GM18526 (cell line): Measurements from ENCODE around the gene CGB1.

ENCODE experiments used
- POLR2A ChIP-seq: IDR thresholded peaks from 3 replicates; pipeline ENCODE4 v1.6.1; 2011; ENCODE audit not compliant: insufficient read length; ENCODE audit errors: extremely low read depth

Gene CGB1

DNA sequence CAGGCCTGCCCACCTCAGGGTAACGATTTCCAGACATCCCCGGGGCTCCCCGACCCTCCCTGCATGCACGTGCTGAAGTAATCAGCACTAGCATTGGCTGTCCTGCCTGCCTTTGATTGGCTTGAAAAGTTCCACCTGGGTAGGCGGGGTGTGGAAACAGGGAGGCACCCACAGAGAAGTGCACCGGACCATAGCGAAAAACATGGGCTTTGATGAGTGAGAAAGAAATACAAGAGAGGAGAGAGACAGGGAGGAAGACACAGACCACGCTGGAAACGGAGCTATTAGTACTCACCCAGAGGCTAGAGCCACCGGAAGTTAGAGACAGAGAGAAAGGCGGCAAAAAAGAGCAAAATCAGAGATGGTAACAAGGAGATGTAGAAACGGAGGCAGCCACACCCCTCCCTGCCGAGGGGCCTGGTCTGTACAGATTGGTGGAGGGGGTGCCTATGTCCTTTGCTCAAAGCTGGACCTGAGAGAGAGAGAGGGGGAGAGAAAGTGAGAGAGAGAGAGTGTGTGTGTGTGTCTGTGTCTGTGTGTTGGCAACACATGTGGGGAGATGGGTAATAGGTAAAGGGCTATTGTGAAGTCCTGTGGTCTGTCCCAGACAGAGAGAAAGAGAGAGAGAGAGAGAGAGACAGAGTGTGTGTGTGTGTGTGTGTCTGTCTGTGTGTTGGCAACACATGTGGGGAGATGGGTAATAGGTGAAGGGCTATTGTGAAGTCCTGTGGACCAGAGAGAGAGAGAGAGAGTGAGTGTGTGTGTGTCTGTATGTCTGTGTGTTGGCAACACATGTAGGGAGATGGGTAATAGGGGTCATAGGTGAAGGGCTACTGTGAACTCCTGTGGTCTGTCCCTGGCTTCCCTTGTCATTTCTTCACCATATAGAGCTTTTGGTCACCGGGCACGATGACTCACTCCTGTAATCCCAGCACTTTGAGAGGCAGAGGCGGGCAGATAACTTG, 15.5 kb downstream of the CGB1 start:
- TF ChIP-seq POLR2A: no peak

DNA sequence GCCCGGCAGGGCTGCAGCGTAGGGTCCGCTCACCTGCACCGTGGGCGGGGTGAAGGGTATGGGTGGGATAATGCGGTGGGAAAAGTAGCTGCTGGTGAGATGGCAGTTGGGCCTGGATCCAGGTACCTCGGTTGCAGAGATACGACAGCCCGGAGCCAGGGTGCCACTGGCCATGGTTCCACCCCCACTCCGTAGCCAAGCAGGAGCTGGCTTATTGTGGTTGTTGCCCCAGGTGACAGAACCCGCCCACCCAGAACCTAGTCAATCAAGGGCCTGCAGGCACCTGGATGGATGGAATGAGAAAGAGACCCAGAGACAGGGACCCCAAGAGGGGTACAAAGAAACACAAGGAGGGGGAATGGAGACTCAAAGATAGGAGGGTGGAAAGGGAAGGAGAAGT, 16.4 kb downstream of the CGB1 start:
- no peak for TF ChIP-seq POLR2A

DNA sequence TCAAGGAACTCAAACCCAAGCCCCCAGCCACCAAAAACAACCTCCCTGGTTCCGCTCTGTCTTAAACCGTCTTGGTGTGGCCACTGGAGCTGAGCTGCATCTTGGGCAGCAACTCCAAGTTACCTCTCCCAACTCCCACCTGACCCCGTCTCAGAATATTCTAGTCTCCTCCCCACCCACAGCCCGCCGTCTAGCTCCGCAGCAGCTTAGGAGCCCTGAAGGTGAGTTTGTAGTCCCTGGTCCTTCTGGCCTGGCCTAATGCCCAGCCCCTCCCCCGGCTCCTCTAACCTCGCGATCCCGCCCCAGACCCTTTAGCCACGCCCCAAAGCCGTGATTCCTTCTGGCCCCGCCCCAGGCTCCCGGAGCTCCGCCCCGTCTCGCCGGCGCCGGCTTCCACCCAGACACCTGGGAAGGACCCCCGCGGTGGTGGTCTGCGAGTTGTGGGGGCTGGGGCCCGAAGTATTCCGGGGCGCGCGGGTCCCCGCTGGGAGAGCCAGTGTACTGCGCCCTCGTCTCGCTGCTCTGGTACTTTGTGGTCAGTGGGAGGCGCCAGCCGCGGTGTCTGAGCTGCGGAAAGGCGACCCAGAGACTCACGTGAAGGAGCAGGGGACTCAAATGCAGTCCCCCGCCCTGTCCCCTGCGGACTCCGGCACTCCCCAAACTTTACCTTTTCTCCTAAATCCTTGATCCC, 17.3 kb downstream of the CGB1 start:
- TF ChIP-seq POLR2A: no peak

DNA sequence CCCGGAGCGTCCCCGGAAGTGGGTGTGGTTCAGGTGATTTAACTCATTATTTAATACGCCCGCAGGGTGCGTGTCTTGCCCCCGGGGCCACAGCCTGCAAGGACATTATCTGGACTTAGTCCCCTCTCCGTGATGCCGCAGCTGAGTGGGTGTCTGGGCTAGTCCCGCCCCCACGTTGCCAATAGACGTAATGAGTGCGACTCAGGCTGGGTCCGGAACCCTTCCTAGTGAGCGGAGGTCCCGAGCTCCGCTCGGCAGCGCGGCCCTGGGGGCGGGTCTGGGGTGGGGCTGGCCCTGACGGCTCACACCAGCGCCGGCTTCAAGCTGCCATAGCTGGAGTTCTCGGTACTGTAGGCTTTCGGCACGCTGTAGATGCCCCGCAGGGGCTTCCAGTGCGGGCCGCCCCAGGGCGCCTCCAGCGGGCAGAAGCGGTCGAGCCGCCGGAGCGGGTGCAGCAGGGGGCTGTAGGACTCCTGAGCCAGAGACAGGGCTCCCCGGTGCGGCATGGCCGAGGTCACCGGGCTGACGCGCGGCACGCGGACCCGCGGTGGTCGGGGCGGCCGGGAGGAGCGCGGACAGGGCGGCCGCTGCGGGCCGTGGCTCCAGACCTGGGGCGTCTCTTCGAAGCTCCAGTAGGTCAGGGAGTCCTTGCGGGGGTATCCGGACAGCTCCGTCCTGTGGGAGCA, 18.9 kb downstream of the CGB1 start:
- TF ChIP-seq POLR2A: no peak

DNA sequence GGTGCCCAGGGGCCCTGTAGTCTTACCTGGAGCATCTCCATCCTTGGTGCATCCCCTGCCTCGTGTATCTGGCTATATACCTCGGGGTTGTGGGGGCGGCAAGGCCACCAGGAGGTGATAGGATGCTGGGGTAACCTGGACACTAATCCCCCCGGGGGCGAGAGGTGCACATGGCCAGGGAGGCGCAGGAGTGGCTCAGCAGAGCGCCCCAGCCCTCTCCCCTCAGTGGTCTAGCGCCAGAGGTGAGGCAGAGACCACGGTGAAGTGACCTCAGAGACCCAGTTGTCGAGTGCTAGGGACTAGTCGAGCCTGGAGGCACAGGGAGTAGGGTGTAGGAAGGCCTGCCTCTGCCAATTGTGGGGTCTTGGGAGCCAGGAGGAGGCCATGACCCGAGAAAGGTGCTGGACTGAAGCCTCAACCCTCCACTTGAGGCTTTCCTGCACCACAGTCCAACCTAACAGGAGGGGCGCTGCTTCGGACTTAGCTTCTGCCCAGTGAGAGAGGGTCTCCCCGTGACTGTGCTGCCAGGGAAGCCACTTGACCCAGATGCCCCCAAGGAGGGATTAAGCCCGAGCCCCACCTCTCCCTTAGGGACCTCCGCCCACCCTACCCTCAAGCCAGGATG, 19.5 kb downstream of the CGB1 start, which contains the start of gene LHB:
Gene LHB (minus strand): TSS at position 51 of the 625 bp plus-strand sequence. CDS start 10 bp downstream, at position 41.
- no peak for TF ChIP-seq POLR2A

DNA sequence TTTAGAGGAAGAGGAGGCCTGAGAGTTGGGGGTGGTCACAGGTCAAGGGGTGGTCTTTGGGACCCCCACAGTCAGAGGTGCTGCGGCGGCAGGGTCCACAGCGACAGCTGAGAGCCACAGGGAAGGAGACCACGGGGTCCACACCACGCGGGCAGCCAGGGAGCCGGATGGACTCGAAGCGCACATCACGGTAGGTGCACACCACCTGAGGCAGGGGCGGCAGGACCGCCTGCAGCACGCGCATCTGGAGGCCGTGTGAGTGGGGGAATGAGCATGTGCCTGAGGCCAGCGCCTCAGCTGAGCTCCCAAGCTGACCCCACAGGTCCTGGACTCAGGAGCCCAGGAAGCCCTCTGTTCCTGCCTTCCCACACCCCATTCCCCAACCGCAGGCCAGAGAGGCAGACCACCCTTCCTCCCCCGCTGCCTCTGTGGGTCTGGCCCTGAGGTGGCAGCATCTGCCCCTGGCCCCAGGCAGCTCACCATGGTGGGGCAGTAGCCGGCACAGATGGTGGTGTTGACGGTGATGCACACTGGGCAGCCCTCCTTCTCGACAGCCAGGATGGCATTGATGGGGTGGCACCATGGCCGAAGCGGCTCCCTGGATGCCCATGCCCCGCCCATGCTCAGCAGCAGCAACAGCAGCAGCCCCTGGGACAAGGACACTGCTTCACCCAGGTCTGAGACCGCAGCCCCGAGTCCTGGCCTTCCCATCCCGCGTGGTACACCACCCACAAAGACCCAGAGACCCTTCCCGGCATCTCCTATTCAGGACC, 20.4 kb downstream of the CGB1 start:
- TF ChIP-seq POLR2A: no peak

DNA sequence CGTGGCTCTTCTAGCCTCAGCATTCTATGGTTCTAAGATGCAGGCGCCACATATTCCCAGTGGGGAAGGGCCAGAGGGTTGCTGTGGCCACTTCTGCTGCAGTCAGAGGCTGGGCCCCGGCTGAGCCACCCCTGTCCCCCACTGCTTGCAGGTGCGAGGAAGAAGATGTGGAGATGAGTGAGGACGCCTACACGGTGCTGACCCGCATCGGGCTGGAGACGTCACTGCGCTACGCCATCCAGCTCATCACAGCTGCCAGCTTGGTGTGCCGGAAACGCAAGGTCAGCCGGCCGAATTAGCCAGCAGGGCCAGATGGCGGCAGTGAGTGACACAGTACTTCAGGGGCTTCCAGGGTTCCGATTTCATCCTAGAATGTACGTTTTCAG, 21.8 kb downstream of the CGB1 start:
- TF ChIP-seq POLR2A: no peak

DNA sequence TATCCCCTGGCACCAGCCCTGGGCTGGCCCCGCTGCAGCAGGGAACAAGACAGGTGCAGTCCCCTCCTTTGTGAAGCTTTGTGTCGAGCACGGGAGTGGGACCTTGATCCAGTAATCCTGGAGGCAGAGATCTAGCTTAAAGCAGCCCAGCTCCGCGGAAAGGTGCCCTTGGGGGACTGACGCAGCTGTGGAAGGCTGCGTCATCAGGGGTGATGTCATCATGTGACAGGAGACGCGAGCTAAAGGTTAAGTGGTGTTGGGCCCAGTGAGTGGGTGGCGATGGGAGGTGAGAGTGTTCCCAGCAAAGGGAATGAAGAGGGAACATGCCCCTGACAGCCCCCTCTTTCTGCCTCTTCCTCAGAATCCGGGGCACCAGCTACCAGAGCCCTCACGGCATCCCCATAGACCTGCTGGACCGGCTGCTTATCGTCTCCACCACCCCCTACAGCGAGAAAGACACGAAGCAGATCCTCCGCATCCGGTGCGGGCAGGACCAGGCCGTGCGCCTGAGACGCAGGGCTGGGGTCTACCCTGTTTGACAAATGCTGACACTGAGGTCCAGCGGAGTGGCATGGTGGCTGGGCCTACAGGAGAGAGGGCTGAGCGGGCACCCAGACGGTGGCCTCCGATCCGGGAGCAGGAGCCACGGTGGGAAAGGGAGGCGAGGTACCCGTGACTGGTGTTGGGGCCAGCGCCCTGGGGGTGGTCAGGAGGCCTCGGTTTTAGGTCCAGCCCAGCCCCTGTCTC, 22.4 kb downstream of the CGB1 start:
- no peak for TF ChIP-seq POLR2A

DNA sequence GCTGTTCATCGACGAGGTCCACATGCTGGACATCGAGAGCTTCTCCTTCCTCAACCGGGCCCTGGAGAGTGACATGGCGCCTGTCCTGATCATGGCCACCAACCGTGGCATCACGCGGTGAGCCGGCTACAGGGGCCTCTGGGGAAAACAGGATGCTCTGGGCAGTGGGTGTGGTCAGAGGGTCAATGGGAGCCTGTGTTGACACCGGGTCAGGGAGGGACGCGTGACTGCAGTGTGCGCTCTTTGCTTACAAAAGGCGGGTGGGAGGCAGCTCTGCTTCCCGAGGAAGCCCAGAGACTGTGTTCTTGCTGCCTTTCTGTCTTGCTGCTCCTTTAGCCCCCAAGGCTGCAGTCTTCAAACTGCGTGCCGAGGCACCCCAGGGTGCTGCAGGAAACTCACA, 25.5 kb downstream of the CGB1 start:
- TF ChIP-seq POLR2A: no peak

DNA sequence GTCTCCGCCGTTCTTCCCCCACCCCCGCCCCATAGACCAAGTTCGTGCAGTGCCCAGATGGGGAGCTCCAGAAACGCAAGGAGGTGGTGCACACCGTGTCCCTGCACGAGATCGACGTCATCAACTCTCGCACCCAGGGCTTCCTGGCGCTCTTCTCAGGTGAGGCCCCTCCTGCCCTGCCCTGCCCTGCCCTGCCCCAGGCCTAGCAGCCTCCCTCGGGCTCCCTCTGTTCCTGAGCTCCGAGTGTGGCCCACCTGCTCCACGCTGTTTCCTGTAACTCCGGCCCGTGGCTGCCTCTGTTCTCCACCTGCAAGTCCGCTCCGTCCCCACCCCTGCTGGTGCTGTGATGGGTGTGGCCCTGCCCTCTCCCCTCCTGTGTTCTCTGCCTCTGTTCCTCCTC, 26.2 kb downstream of the CGB1 start:
- no peak for TF ChIP-seq POLR2A

DNA sequence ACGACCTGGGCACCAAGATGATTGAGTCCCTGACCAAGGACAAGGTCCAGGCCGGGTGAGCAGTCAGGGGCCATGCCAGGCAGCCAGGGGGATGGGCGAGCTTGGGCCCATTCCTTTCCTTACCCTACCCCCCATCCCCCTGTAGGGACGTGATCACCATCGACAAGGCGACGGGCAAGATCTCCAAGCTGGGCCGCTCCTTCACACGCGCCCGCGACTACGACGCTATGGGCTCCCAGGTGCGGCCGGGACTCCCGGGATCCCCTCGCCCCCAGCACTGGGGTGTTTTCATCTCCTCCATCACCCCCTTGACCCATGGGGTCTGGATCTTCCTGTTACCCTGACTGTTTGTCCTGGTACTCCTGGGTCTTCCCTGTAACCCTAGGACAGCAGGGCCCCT, 26.9 kb downstream of the CGB1 start:
- TF ChIP-seq POLR2A: no peak

DNA sequence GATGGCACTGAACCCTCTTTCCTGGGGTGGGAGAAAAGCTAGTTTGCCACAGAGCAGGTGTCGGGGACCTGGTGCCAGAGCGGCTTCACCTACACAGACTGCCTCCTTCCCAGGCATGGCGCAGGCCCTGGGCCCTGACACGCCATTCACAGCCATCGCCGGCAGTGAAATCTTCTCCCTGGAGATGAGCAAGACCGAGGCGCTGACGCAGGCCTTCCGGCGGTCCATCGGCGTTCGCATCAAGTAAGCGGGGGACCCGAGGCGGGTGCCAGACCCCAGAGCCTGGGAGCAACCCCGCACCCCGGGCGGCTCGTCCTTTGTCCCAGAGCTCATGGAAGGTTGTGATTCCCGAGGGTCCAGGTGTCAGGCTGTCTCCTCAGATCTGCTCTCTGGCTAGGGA, 29.8 kb downstream of the CGB1 start:
- TF ChIP-seq POLR2A: no peak

DNA sequence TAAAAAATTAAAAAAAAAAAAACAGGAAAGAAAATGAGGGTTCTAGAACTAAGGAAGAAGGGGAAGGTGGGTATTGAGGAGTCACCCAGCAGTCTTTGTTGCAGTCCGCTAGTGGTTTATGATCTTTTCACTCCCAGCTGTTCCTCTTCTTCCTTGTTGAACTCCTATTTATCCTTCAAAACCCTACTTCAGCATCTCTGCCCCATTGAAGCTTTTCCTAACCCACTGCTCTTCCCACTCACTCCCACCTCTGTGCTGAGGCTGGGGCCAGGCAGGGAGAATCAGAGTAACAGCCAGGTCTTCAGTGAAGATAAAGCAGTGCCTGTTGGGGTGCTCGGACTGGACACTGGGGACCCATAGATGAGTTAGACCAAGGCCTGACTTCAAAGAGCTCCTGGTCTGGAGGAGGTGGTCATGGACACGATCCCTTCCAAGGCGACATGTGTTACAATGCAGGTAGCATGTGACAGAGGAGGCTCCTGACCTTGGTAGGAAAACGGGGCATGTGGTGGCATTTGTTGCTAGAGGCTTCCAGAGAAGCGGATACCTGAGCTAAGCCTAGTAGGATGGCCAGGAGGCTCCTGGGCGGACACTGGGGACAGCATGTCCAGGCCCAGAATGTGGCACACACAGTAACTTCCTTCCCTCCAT, 31.6 kb downstream of the CGB1 start:
- no peak for TF ChIP-seq POLR2A
